Activated naive CD4-positive, alpha-beta T cell (primary cell): Measurements from ENCODE around the gene ASTN2.

ENCODE experiments used
- DNase-seq, 4 experiments: peaks; one replicate each; lab custom pipeline; 2025; lab: John Stamatoyannopoulos, UW

The ASTN2 gene

DNA sequence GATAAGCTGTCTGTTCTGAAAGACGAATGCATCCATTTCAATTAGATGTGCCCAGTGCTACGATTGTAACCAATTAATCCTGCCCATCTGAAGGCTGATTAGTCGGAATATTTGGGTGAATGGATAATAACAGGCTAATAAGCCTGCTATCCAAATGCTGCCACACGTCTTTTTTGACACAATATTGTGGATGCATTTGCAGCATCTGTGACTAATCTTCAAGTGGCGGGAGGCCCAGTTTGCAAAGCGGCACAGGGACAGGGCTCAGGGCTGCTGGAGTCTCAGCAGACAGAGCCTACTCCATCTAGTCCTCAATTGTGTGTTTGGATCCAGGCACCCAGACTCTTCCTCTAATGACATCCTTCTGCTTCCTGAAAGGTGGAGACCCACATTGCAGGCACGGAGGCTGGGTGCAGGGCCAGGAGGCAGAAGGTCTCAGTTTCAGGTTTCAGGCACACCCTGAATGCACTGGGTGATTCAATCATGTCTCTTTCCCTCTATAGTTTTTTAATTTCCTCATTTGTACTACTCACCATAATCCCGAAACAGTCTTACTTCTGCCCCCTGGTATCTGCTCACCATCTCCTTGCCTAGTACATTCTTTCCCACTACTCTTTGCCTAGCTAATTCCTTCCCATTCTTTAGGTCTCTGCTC lies 169.6 kb downstream of the ASTN2 start:
- DNase-seq: no peak

- DNase-seq: no peak
Measured at GRCh38 chr9:117242082-117242481, 172.8 kb downstream of the ASTN2 start.

GRCh38 chr9:117239428-117239827 lies 175.4 kb downstream of the ASTN2 start:
- DNase-seq: no peak

DNA sequence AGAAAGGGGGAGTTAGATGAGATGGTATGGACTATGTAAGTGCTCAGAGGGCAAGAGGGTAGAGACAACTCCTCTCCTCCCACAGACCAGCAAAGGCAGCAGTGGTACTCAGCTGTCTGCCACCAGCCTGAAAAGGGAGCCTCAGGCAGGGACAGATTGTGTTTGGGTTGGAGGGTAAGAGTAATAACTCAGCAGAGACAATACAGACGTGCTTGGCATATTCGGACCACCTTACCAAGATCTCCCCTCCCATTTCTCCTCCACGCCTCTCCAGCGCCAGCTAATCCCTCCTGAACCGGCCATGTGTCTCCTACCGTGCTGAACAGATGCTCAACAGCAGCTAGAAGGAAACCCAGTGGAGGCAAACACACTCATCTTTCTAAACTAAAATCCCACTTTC lies 180.8 kb downstream of the ASTN2 start:
- no peak for DNase-seq

GRCh38 chr9:117233016-117233415 lies 181.8 kb downstream of the ASTN2 start:
- no peak for DNase-seq

- no peak for DNase-seq
Measured at GRCh38 chr9:117232281-117232680, 182.6 kb downstream of the ASTN2 start.

DNA sequence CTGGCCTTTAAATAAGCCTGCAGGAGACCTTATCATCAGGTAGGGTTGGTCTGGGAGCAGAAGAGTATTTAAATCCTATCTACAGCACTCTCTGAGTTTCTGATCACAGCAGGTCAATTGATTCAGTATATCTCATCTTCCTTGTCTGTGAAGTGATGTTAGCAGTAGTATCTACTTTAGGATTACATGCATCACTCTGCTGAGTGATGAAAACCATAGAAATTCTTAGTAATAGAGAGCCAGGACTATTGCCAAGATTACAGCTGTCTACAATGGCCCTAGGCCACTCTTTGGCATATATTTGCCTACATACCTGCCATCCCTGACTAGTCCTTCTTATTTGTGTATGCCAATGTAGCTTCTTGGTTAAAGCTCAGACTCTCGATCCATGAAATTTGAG lies 183.8 kb downstream of the ASTN2 start:
- no peak for DNase-seq

- DNase-seq: no peak
Measured at GRCh38 chr9:117224695-117225094, 190.2 kb downstream of the ASTN2 start.

DNA sequence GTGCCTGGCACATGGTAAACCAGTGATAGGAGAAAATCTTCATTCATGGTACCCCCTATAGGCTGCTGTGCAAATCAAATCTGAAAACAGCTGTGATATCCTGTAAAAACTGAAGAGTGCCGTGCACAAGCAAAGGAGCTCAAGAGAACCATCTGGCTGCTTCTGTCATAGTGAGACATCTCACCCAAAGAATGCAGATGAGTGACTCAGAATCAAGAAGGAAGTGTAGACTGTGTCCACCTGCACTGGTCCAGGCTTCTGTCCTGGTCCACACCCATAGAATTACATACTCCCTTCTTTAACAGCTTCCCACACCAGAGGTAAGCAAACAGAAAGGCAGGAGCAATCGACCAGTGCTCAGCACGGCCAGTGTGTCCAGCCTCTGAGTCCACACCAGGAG lies 195.9 kb downstream of the ASTN2 start:
- DNase-seq: no peak

GRCh38 chr9:117214416-117214815 lies 200.4 kb downstream of the ASTN2 start:
- DNase-seq: no peak

DNA sequence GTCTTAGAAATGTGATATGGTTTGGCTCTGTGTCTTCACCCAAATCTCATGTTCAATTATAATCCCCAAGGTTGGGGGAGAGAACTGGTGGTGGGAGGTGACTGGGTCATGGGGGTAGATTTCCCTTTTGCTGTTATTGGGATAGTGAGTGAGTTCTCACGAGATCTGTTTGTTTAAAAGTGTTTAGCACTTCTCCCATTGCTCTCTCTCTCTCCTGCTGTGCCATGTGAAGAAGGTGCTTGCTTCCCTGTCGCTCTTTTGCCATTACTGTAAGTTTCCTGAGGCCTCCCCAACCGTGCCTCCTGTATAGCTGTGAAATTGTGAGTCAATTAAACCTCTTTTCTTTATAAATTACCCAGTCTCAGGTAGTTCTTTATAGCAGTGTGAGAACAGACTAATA lies 203.6 kb downstream of the ASTN2 start:
- DNase-seq: no peak

- DNase-seq: no peak
Measured at GRCh38 chr9:117205806-117206205, 209.1 kb downstream of the ASTN2 start.

DNA sequence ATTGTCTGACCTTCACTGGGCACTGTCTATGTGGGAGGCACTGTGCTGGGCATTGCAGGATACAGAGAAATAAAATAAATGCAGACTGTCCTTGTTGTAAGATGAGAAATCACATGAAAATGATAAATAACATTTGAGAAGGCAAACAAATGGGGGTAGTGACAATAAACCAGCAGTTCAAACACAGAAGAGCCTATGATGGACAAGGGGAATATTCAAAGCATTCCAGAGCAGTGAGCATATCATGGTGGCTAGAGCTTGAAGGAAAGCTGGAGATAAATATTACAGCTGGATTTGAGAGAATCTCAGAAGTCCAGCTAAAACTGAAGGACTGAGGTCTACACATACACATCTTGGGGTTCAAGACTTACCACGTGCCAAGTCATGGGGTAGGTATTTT lies 209.9 kb downstream of the ASTN2 start:
- DNase-seq: no peak

DNA sequence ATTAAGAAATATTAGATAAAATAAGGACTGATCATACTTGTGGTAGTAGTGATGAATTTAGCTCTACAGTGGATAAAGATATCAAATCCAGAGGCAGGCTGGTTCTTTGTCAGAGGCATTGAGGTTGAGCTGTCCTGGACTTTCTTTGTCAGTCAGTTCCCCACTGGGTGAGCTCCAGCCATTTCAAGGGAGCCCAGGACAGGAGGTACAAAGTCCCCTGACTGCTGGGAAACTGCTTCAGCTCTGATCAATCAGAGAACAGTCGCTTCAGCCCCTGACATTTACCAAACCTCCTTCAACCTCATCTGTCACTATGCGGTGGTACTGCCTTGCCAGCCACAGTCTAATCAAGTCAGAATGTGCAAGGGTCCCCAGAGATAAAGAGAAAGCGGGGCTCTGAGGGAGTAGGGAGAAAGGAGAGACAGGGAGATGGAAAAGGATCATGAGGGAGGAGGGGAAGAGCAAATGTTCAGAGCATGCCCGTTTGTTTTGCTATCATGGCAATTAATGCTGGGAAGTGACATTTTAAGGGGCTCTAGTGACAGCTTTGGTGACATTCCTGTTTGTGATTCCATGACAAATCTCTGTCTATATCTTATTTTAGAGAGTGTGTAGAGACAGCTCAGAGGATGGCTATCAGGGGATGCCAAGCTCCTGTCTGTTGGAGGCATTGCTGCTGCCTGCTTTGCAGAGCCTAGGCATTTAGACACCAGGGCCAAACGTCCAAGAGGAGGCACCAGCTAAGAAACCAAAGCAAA lies 223.2 kb downstream of the ASTN2 start:
- no peak for DNase-seq

DNA sequence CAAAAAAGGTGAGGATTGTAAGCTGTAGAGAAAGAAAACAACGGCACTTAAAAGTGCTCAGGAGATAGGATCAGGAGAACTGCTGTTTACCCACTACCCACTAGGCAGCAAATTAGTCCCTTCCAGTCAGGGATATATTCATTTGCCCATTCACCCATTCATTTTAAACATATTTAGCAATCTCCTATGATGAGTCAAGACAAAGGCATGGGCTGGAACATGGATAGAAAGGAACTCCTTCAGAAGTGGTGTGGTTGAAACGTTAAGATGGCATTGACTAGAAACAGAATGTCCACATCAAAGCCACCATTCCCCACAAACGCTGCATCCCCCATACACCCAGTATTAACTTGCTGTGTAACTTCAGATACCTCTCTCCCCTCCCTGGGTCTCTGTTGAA lies 225.7 kb downstream of the ASTN2 start:
- DNase-seq: no peak

- DNase-seq: no peak
Measured at GRCh38 chr9:117188394-117188793, 226.5 kb downstream of the ASTN2 start.

GRCh38 chr9:117187498-117187897 lies 227.4 kb downstream of the ASTN2 start:
- DNase-seq: no peak

DNA sequence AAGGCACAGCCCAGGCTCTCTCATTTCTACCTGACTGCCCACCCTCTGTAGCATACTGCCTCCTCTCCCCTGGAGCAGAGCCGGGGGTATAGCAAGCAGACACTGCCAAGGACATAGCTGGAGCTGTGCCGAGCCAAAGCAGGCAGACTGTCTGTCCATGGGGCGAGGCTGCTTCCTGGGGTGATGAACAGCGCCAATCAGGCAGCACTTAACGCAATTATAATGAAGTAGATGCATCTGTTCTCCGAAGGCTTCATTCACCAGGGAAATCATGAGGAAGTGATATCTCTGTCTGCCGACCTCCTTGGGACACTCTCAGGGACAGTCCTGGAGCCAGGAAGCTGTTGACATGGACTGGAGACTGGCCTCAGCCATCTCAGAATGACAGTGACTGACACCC lies 230.7 kb downstream of the ASTN2 start:
- DNase-seq: no peak

- no peak for DNase-seq
Measured at GRCh38 chr9:117182046-117182445, 232.8 kb downstream of the ASTN2 start.

GRCh38 chr9:117180896-117181445 lies 233.9 kb downstream of the ASTN2 start:
- DNase-seq: no peak

GRCh38 chr9:117178596-117179375 lies 236.1 kb downstream of the ASTN2 start:
- DNase-seq: no peak

GRCh38 chr9:117170567-117170966 lies 244.3 kb downstream of the ASTN2 start:
- DNase-seq: no peak
